ENCODE data around the gene MKLN1.

Gene MKLN1

DNA sequence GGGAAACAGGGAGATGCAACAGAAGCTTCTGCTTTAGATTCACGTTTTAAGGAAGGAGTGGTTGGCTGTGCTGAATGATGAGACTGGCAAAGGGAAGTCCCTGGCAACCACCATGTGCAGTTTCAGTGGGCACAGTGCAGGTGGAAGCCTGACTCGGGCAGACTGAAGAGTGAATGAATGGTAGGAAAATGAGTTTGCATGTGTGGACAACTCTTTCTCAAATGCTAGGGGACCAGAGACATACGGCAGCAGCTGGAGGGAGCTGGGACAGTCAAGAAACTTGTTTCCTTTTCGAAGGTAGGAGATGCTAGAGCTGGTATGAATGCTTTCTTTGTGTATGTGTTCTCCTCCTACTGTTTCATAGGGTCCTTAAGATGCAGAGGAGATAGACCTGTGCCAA lies 199.8 kb downstream of the MKLN1 start:
- DNase-seq = no peak

DNA sequence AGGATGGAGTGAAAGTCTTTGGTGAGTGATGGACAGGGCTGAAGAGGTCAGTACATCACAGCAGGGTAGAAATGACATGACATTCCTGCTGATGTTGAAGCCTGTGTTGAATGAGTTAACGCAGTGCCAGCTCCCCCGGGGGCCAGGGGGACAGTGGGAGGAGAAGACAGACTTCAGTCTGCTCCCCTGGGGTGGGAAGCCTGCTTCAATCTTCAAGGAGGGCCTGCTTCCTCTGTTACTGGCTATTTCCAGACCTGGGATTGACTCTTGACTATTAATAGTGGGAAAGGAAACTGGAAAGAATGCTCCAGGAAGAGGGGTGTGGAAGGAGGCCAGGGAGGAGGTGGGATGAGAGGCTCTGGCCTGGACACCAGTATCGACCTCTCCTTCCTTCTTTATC lies 201.5 kb downstream of the MKLN1 start:
- no peak for DNase-seq

DNA sequence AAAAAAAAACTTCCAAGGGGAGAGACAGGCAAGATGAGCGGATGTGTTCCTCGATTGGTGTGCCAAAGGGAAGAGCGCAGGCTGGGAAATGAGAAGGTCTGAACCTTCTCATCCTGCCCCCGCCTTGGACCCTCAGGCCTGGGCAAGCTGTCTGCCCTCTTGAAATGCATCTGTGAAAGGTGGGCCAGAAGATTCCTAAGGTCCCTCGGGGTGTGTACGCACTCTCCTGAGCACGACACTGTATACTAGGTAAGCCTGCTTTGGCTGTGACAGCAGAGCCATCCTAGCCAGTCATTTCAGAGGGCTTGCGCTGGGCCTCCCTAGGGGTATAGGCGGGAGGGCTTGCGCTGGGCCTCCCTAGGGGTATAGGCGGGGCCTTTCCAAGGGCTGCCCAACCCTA lies 201.9 kb downstream of the MKLN1 start:
- no peak for DNase-seq

DNA sequence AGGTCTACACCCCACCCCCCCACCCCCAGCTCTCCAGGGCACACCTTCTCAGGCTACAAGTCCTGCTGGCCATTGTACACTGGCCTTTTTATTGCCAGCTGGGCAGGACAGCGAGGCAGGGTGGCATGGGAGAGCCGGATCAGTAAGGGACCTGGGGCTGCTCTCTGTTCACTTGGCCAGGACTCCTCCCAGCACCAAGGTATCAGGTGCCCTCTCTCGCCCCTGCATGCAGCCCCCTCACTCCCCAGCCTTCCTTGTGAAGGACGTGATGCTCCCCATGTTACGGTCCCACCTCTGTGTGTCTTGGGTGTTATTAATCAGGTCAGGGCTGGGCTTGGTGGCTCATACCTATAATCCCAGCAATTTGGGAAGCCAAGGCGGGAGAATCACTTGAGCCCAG lies 202.5 kb downstream of the MKLN1 start:
- DNase-seq = no peak

DNA sequence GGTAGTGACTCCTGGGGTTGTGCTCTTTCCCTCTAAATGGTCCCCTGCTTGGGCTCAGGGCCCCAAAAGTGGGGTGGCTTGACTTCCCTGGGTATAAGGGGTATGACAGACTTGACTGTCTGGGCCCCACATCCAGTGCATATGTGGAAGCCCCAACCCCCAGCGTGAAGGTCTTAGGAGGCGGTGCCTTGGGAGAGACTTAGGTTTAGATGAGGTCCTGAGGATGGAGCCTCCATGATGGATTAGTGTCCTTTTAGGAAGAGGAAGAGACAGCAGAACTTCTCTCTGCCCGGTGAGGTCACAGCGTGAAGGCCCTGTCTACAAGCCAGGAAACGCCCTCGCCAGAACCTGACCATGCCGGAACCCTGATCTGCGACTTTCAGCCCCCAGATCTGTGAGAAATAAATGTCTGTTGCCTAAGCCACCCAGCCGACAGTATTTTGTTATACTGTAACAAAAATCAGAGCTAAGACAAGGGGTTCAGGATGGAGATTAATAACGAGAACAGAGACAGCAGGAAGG lies 205.0 kb downstream of the MKLN1 start:
- no peak for DNase-seq

DNA sequence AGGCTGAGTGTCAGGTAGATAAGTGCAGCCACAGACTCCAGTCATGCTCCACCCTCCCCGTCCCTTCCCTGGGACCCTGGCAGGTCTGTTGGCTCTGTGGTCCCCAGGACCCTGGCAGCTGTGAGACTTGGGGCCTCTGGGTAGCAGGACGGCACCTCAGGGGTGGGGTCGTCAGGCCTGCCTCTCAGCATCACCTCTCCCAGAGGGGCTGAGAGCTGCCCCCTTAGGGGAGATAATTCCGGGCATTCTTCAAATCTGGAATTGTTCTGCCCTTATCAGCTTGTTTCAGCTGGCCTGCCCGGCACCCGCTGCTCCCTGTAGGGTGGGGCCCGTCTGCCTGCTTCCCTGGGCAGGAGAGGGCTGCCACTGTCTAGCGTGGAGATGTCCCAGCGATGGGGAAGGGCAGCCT lies 205.5 kb downstream of the MKLN1 start:
- no peak for DNase-seq

DNA sequence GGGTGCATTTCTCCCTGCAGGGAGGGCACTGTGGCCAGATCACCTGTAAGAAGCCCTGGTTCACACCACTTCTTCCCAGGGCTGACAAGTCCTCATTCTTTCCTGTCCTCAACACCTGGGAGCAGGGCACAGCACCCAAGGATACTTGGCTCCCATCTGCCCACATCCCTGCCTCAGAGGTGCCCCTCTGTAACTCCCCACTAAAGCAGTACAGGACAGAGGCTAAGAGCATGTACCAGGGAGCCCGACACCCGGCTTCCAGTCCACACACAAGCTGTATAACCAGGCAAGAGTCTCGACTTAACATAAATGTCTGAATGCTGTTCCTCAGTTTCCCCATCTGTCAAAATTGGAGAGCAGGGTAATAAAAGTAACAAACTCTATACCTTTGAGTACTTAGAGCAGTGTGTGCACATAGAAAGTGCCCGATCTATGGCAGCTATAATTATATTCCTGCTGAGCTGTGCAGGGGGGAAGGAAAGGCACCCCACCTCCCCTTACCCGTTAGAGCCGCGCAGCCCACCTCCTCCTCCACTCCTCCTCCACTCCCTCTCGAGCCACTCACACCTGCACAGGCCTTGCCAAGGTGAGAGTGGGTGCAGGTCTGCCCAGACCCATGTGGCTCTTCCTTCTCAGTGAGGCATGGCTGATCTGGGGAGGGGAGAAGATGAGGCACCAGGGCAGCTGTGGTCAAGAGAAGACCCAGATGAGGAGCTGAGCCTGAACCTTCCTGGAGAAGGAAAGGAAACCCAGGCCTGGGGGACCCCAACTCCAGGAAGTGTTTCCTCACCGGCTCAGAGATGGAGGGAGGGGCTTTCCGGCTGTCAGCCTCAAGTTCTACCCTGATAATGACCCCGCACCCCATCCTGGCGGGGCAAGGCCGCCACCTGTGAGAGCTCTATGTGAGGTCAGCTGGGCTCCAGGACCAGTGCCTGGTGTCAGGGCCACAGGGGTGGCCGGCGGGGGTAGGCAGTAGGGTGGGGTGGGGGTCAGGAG lies 206.2 kb downstream of the MKLN1 start:
- DNase-seq = no peak

DNA sequence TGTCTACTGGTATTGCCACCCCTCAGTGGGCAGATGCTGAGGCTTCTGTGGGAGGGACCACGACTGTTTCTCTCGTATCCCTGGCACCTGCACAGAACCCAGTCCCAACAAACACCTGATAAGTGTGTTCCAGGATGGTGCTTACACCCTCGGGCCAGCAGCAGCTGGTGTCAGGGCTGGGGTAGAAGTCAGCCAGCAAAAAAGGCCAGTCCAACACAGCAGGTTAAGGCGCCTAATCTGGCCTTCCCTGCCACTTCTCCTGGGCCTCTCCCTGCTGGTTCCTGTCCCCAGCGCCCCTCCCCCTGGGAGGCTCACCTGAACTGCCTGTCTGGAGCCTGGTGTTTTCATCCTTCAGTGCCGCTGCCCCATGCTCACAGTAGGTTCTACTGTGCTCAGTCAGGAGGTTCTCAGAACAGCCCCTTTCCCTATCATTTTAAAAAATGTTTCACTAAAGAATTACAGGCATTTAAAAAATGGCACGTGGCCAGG lies 208.7 kb downstream of the MKLN1 start:
- no peak for DNase-seq

DNA sequence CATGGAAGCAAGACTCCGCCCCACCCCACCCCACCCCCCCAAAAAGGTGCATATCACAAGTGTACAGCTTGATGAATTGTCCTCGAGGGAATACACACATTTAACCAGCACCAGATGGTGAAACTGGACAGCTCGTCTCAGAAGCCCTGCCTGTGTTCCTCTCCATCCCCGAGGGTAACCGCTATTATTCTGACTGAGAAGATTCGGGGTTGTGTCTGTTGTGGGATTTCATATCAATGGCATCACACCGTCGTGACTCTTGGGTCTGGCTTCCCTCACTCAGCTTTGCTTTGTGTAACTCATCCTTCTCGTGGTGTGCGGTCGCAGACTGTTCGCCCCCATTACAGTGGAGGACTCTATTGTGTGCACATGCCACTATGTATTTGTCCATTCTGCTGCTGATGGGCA lies 209.9 kb downstream of the MKLN1 start:
- DNase-seq = no peak

DNA sequence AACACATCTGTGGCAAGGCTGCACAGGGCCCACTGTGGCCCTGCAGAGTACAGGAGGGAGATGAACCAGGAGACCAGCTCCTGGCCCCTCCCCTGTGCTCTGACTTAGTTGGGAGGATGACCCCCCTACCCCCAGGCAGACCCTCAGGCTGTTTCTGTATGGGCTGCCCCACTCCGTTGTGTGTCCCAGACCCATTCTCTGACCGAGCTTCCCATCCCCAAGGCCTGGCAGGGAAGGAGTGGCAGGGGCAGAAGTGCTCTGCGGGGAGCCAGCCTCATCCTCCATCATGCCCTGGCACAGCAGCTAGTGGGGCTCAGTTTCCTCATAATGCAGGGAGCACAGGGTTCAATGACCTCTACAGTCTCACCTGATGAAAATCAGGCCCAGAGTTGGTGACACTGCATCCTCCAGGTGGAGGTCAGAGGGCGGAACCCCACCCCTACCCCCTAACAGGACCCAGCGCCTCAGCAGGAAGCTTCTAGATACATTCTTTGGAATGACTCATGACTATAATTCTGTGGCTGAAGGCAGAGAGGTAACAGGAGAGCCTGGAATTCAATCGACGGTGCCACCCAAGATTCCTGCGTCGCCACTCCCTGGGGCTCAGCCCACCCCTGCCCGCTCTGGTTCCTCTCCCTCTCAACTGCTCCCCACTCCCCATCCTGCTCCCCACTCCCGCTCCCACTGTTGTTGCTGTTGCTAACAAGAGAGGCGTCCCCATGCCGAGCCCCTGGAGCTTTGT lies 210.6 kb downstream of the MKLN1 start:
- DNase-seq = no peak

DNA sequence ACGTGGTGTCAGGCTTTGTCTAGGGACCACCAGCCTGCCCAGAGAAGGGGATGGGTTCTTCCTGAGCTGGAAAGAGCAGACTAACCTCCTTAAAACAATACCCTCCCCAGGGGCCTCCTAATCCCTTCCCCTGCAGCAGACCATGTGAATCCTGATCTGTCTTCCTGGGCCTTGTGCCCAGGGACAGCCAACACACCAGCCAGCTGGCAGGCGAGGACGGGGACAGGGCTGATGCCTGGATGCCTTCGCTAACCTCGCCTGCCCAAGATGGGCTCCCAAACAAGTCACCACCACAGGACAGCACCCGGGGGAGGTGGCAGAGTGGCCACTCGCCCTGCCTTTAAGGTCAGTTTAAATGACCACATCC lies 211.1 kb downstream of the MKLN1 start:
- no peak for DNase-seq

DNA sequence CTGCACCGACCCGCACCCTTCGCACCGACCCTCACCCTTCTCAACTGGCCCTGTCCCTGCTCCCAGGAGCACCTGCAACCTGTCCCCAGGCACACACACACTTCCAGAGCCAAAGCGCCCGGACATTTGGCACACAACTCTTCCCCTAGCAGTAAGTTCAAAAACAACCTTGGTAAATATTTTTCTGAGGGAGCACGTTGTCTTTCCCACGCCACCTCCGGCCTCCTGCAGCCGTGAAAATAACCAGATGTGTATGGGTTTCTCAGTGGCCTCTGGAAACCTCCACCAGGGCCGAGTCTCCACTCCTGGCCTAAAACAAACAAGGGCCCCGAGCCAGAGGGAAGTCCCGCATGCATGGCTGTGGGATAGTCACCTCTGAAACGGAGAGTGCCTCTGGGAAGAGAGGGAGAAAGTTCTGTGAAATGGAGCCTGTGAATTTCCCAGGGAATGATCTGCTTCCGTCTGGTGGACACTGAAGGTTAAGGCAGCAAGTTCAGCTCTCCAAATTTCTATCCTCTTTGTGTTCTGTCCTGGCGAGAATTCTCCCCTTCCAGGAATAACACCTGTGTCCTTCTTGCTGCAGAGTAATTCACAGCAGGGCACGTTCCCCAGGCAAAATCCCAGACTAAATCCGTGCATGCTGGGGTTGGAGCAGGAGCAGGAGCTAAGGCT lies 213.0 kb downstream of the MKLN1 start:
- DNase-seq = no peak

DNA sequence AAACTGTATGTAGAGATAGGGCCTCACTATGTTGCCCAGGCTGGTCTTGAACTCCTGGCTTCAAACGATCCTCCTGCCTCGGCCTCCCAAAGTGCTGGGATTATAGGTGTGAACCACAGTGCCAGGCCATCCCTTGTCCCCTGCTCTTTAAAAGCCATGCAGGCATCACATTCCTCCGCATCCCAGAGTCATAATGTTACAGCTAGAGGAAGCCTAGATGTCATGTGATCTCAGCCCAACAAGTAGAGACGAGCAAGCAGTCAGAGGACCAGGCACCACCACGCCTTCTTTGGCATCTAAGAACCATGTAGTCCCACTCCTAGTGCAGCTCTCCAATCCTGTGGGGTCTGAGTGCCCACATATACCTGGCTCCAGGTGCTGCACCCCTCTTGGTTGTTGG lies 215.6 kb downstream of the MKLN1 start:
- no peak for DNase-seq

DNA sequence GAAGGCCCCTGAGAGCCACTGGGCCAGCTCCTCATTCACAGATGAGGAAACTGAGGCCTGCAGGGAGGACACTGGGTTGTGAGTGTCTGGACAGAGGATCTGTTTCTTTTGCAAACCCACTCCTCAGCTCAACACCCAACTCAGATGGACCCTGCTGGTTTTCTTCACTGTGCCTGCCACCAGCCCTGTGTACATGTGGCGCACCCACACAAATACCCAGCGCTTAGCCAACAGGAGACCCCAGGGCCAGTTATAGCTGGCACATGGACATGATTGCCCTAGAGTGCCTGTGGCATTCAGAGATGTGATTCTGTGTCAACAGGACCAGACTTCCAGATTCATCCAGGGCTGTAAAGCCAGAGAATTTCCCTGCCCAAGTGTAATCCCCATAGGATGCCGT lies 216.3 kb downstream of the MKLN1 start:
- no peak for DNase-seq

DNA sequence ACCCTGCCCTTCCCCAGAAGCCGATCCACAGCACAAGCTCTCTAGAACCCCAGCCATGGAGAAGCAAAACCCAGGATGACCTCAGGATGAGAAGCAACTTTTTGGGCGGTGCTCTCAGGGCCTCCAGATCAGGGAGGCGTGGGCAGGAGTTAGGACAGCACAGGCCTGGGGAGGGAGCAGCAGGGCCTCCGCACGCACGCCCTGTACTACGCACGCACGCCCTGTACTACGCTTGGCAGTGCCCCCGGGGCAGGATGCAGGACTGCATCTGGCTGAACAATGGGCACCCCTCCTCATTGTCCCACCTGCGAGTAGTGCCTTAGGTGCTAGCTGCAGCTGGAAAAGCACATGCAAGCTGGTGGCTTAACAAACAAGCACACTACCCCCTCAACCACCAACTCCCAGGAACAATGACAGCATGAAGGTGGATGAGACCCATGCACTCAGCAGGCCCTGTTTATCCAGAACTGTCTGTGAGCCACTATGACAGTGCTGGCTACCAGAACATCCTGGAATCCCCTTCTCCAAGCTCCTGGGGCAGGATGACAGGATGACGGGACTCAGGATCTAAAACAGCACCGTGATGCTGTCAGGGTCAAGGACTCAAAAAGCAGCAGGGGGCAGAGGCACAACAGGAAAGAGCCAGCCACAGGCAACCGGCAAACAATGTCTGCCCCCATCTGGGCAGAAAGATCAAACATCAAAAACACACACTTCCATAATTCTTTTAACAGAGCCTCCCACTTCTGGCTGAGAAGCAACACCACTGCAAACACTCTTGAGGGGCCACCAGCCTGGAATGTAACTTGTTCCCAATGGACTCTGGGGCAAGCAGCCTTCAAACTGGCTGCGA lies 217.0 kb downstream of the MKLN1 start:
- no peak for DNase-seq

DNA sequence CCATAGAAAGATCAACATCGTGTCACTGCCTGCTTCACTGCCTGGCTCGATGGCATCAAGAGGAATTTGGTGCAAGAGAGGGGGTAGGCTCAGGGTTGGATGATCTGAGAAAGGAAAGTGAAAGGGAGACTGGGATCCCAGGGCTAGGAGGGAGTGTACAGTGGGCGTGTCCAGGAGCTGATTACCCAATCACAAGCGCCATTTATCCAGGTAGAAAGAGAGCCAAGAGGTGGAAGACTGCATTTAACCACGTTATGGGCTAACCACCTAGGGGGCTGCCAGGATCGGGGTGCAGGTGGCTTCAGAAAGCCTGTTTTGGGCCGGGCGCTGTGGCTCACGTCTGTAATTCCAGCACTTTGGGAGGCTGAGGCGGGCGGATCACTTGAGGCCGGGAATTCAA lies 218.4 kb downstream of the MKLN1 start:
- DNase-seq = no peak

All from activated naive CD4-positive, alpha-beta T cell treated with anti-CD3 and anti-CD28 coated beads, Interleukin-2, amount 50 U/mL, for 16 hours (primary cell).